ENCODE results near the gene HSPE1. TPM values are rescaled to one million over a fixed set of nuclear protein-coding genes. Genes with fewer than 3 reads are reported as not detected.
A peak's percentile ranks its signal among the peaks of the same experiment; 100 is the strongest.

HSPE1 gene
- total RNA-seq, 4 donors from 2014 or later = 3.4 to 151 (median 56.4) TPM

DNA sequence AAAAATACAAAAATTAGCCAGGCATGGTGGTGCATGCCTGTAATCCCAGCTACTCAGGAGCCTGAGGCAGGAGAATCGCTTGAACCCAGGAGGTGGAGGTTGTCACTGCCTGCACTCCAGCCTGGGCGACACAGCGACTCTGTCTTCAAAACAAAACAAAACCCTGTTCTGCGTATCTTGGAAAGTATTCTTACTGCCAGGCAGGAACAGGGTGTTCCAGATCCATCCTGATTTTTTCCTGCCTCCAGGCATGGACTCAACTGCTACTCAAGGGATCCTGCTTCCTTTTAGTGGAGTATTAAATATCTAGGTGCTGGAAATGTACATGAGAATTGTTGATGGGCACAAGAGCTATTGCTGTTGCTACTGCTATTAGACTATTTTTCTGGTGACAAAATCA, 12.8 kb upstream of the HSPE1 start:
- TF ChIP-seq CTCF (IDR thresholded peaks at IDR 0.05) (no peak), EP300 (IDR thresholded peaks at IDR 0.05; ENCODE audit: low read depth) (no peak), POLR2A (IDR thresholded peaks at IDR 0.05) (no peak), POLR2AphosphoS5 (IDR thresholded peaks at IDR 0.05) (no peak)
- Histone ChIP-seq H3K27me3 (no peaks in the 10 kb centered on the region), H3K27ac (no peak overlapping the region), H3K4me3 (no peak overlapping the region), H3K9me3 (peaks cover 6 to 15% of the 10 kb centered on the region in 2 donors), H3K36me3 (peaks cover 0 to 62% (median 27%) of the 10 kb centered on the region in 4 donors), H3K4me1 (no peaks in the 10 kb centered on the region)
- in situ Hi-C loops (cut with MboI; ENCODE audit: low pct_ligation_motif_present in 1 of 4, low pct_unique_long_range_greater_than_20kb in 1 of 4, low sequenced_read_pairs in 3 of 4) = no loop called here
- intact Hi-C loops (cut with DNase I; ENCODE audit: low total_unique reads) = no loop called here
- 90 to 98% methylated on average over 4 of the region's 4 CpGs for WGBS, 2 donors (ENCODE audit: low coverage in 1 of 2)
- DNase-seq = no peak

DNA sequence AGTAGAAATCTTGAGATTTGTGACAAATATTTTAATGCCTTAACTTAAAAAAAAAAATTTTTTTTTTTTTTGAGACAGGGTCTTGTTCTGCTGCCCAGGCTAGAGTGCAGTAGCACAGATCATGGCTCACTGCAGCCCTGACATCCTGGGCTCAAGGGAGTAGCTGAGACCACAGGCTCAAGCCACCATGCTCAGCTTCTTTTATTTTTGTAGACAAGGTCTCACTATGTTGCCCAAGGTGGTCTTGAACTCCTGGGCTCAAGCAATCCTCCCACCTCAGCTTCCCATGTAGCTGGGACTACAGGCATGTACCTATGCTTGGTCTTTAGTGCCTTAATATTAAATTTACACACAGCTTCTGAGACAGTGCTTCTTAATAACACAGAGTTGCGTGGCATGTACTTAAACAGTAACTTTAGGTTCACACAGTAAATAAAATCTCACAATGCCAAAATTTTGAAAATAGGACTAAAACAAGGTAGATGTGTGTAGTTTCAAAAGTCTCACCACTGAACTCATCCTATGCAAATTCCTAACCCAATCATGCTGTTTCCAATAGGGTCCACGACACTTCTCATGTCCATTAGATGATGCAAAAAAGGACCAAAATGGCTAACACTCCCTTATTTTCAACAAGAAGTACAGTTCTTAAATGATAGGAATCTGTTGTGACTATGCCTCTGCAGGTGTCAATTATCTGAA, 4.6 kb upstream of the HSPE1 start:
- peaks cover 0 to 62% (median 25%) of the 10 kb centered on the region in 4 donors for H3K36me3 ChIP-seq
- WGBS, 2 donors (ENCODE audit: low coverage in 1 of 2) = 82 to 84% methylated on average over 2 of the region's 2 CpGs

GRCh38 chr2:197496695-197497094, 3.5 kb upstream of the HSPE1 start:
- TF ChIP-seq POLR2AphosphoS5 (IDR thresholded peaks at IDR 0.05) = no peak
- TF ChIP-seq EP300 (IDR thresholded peaks at IDR 0.05; ENCODE audit: low read depth) = no peak
- no peak for TF ChIP-seq POLR2A (IDR thresholded peaks at IDR 0.05)
- no peak for TF ChIP-seq CTCF (IDR thresholded peaks at IDR 0.05)
- intact Hi-C loops (cut with DNase I; ENCODE audit: low total_unique reads) (no loop called here), in situ Hi-C loops (cut with MboI; ENCODE audit: low pct_ligation_motif_present in 1 of 4, low pct_unique_long_range_greater_than_20kb in 1 of 4, low sequenced_read_pairs in 3 of 4) (loop anchor here in 1 of 4 donors (10.0 kb wide), 1 partner anchor 62 kb away; the partner anchor contains the start of gene SF3B1)
- Histone ChIP-seq H3K27me3 (no peaks in the 10 kb centered on the region), H3K9me3 (no peaks in the 10 kb centered on the region), H3K27ac (no peak overlapping the region), H3K4me3 (no peak overlapping the region), H3K4me1 (peaks cover 11 to 43% (median 32%) of the 10 kb centered on the region in 4 donors), H3K36me3 (peaks cover 0 to 52% (median 20%) of the 10 kb centered on the region in 4 donors)
- DNase-seq = no peak

More for the DNA sequence above, 4.6 kb upstream of the HSPE1 start:
- no peak for TF ChIP-seq EP300 (IDR thresholded peaks at IDR 0.05; ENCODE audit: low read depth)
- no peak for TF ChIP-seq POLR2A (IDR thresholded peaks at IDR 0.05)
- no peak for TF ChIP-seq POLR2AphosphoS5 (IDR thresholded peaks at IDR 0.05)
- no peak for TF ChIP-seq CTCF (IDR thresholded peaks at IDR 0.05)
- H3K4me1 ChIP-seq = peaks cover 10 to 36% (median 25%) of the 10 kb centered on the region in 4 donors
- H3K27ac ChIP-seq = no peak overlapping the region
- in situ Hi-C loops (cut with MboI; ENCODE audit: low pct_ligation_motif_present in 1 of 4, low pct_unique_long_range_greater_than_20kb in 1 of 4, low sequenced_read_pairs in 3 of 4) (loop anchor here in 1 of 4 donors (10.0 kb wide), 1 partner anchor 61 kb away; the partner anchor contains the start of gene SF3B1), intact Hi-C loops (cut with DNase I; ENCODE audit: low total_unique reads) (no loop called here)
- no peaks in the 10 kb centered on the region for H3K9me3 ChIP-seq
- H3K4me3 ChIP-seq = no peak overlapping the region
- no peaks in the 10 kb centered on the region for H3K27me3 ChIP-seq
- no peak for DNase-seq

- in situ Hi-C loops (cut with MboI; ENCODE audit: low pct_ligation_motif_present in 1 of 4, low pct_unique_long_range_greater_than_20kb in 1 of 4, low sequenced_read_pairs in 3 of 4) (loop anchor here in 1 of 4 donors (10.0 kb wide), 1 partner anchor 63 kb away; the partner anchor contains the start of gene SF3B1), intact Hi-C loops (cut with DNase I; ENCODE audit: low total_unique reads) (no loop called here)
- H3K27ac ChIP-seq = peak overlapping the region in 1 of 4 donors; percentile 99
- H3K9me3 ChIP-seq = no peaks in the 10 kb centered on the region
- H3K4me1 ChIP-seq = peaks cover 17 to 50% (median 39%) of the 10 kb centered on the region in 4 donors
- peaks cover 0 to 46% (median 17%) of the 10 kb centered on the region in 4 donors for H3K36me3 ChIP-seq
- WGBS, 2 donors (ENCODE audit: low coverage in 1 of 2) = 28 to 32% methylated on average over 2 of the region's 2 CpGs
- no peak for TF ChIP-seq POLR2A (IDR thresholded peaks at IDR 0.05)
- TF ChIP-seq CTCF (IDR thresholded peaks at IDR 0.05) = no peak
- no peak for TF ChIP-seq POLR2AphosphoS5 (IDR thresholded peaks at IDR 0.05)
- TF ChIP-seq EP300 (IDR thresholded peaks at IDR 0.05; ENCODE audit: low read depth) = no peak
- no peak for DNase-seq
- no peak overlapping the region for H3K4me3 ChIP-seq
- H3K27me3 ChIP-seq = no peaks in the 10 kb centered on the region
Observed at GRCh38 chr2:197497326-197497725, 2.9 kb upstream of the HSPE1 start.

Data from transverse colon (tissue), 4 donors.